DMS53 treated with DMSO at 0.1 percent for 48 hours (cell line): ENCODE data around the gene PTPN4.
"Not testable (repeated sequence)": the region's sequence is repeated elsewhere in the genome, so short reads cannot be mapped to it uniquely, and the experiment has no call there.

ENCODE experiments used
- DNase-seq: peaks from one replicate; lab custom pipeline; 2025; ENCODE audit not compliant: unreplicated experiment; lab: John Stamatoyannopoulos, UW

PTPN4 gene

DNA sequence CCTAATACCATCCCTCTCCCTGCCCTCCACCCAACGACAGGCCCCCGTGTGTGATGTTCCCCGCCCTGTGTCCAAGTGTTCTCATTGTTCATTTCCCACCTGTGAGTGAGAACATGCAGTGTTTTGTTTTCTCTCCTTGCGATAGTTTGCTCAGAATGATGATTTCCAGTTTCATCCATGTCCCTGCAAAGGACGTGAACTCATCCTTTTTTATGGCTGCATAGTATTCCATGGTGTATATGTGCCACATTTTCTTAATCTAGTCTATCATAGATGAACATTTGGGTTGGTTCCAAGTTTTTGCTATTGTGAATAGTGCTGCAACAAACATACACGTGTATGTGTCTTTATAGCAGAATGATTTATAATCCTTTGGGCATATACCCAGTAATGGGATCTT is 44.7 kb downstream of the PTPN4 start:
- DNase-seq, result not testable (repeated sequence)

GRCh38 chr2:119808516-119809147 is 48.9 kb downstream of the PTPN4 start:
- DNase-seq, result no peak

DNA sequence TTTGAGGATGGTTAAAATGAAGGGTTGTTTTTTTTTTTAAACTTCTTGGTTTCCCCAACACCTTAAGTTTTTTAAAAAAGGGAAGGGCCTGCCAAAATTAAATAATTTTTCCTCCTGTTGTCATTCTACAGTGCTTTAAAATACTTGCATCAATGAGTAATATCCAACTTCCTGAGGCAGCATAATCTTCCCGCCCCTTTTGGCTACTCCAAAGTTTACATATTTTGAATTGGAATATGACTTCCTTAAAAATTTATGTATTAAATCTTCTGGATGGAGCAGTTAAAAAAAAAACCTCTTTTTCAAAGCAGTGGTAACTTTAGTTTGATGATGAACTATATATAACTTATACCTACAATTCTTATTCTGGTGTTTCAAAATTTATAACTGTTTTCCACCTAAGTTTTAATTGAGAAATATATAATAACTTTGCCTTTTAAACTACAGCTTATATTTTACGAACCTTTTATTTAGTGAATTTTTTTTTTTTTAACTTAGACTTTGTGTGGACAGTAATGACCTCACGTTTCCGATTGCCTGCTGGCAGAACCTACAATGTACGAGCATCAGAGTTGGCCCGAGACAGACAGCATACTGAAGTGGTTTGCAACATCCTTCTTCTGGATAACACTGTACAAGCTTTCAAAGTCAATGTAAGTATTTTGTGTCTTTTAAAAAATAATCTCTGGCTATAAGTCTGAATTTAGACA is 49.8 kb downstream of the PTPN4 start:
- DNase-seq, result peak; percentile 45

GRCh38 chr2:119810049-119810630 is 50.4 kb downstream of the PTPN4 start:
- DNase-seq, result peak; percentile 65

- no peak for DNase-seq
These were observed 54.5 kb downstream of the PTPN4 start for GRCh38 chr2:119814216-119814615.

DNA sequence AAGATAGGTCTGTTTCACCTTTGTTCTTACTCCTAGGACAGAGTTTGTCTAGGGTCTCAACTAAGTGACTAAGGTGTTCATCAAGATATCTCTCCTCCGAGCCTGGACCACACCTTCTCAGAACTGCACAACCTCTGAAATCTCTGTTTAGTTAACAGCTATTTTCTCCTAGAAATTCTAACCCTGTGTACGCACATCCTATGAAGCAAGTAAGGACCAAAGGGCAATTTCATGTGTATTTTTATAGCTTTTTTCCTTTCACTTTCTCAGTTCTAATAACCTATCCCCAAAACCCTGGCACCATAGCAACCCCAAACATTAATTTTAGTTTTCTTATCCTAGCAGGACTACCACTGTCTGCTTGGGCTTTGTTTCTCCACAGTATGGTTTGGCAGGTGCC is 59.1 kb downstream of the PTPN4 start:
- DNase-seq, result no peak

- DNase-seq, result no peak
These were observed 60.1 kb downstream of the PTPN4 start for GRCh38 chr2:119819846-119820245.

DNA sequence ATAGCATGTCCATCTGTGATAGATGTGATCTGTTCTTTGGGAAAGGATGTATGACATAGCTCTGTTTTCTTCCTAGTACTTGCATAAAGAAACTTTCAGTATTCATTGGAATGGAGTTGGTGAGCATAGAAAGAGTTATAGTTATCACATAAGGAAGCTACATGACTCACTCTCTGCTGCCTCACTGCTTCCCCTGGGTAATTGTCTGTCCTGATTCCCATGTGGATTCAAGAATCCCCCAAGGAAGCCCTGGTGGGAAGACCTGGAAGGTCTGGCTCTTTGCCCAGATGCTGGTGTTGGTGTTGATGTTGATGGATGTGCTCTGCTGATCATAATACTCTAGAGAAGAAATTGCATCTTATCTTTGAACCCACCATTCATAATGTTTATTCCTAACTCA is 60.6 kb downstream of the PTPN4 start:
- DNase-seq, result no peak

DNA sequence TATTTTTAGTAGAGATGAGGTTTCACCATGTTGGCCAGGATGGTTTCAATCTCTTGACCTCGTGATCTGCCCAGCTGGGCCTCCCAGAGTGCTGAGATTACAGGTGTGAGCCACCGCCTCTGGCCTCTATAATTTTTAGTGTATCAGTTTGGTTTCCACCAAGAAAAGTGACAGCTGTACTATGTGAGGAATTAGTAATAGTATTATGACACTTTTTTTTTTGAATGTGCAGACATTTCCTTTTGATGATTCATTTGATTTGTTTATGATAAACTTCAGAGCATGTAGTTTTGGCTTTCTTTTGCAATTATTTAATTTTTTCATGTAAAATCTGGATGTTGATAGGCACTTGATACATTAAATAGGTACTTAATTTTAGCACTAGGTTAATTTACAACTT is 61.5 kb downstream of the PTPN4 start:
- DNase-seq, result no peak

DNA sequence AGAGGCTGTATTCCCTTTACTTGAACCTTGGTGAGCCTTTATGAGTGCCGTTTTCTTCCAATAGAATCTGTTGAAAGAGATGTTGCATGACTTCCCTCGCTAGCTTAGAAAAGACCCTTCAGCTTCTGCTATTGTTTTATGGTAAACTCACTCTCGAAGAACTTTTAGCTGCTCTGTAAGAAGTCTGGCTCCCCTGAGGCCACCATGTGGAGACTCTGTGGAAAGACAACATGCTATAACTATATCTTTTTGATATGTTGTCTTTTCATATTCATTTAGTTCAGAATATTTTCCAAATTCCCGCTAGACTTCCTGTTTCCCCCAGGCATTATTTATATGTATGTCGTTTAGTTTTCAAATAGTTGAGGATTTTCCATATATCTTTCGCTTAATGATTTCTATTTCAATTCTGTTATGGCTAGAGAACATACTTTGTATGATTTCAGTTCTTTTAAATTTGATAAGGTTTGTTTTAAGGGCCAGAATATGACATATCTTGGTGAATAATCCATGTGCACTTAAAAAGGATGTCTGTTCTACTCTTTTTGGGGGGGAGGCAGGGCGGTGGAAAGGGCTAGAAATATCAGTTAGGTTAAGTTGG is 64.1 kb downstream of the PTPN4 start:
- DNase-seq, result peak; percentile 22

GRCh38 chr2:119826370-119826961 is 66.7 kb downstream of the PTPN4 start:
- DNase-seq, result peak; percentile 12

DNA sequence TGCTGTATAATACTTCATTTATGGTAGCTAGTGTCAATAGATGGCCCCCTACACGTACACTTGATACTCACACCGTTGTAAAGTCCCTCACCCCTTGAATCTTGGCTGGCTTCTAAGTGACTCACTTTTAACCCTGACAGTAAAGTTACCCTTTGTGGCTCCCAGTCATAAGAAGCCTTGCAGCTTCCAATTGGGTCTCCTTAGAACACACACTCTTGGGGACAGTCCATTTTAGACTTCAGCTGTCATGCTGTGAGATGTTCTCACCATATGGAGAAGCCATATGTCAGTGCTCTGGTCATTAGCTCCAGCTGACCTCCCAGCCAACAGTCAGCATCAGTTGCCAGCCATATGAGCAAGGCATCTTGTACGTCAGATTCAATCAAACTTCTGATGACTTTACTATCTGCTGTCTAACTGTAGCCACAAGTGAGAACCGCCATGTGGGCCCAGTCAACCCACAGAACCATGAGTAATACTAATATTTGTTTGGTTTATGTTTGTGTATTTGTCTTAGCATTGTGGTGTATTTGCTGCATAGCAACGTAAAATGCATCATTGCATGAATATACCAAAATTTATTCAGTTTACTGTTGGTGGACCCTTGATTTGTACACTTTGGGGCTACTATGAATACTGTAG is 68.3 kb downstream of the PTPN4 start:
- no peak for DNase-seq

- DNase-seq, result no peak
These were observed 76.9 kb downstream of the PTPN4 start for GRCh38 chr2:119836455-119837142.

GRCh38 chr2:119837350-119837749 is 77.6 kb downstream of the PTPN4 start:
- DNase-seq, result no peak

- DNase-seq, result peak; percentile 40
These were observed 78.0 kb downstream of the PTPN4 start for GRCh38 chr2:119837759-119838158.

DNA sequence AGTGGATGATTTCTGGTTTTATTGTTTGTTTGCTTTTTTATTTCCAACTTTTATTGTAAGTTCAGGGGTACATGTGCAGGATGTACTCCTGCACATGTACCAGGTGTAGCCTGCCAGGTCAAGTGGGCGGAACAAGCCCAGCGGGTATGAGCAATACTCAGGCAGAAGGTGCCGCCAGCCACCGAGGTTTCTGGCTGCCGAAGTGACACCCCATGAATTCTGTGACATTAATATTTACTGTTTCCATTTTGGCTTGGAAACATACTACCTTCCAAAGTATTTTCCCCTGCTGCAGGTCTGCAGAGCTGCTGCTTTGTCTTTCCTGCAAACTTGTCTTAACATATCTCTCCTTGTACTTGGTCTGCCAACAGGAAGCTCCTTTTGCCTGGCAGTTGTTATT is 78.5 kb downstream of the PTPN4 start:
- DNase-seq, result peak; percentile 40

- DNase-seq, result no peak
These were observed 81.8 kb downstream of the PTPN4 start for GRCh38 chr2:119841550-119841949.

- peak; percentile 52 for DNase-seq
These were observed 86.3 kb downstream of the PTPN4 start for GRCh38 chr2:119846021-119846420.

DNA sequence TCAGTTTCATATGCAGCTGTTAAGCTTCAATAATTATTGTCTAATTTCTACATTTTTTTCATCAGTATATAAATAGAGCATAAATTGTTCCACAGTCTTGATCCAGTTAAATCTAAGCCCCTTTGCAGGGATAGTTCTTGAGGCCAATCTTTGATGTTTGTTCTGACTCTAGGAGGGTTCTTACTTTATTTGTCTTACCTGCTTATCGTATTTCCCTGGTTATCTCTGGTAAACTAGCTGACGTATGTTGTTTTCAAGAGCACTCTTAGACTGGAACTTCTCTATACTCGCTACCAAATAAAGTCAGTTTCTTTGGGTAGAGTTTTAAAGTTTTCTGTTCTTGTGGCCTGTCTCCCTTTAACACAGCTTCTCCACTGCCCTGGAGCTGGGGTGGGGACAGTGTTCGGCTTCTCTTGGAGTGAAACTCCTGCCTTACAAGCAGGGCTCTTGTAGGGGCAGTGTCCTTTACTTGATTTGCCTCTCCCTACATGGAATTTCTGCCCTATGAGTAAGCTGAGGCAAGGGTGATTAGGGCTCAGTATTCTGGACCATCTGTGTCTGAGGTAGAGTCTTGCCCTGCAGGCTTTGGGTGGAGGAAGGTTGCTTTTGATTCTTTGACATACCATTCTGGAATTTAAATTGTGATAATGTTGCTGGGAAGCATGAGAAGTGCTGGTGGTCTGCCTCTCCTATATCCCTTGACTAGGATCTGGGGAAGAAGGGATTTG is 90.3 kb downstream of the PTPN4 start:
- no peak for DNase-seq

GRCh38 chr2:119852214-119852613 is 92.5 kb downstream of the PTPN4 start:
- no peak for DNase-seq
